H9 (cell line): ENCODE measurements around the gene RGL2. TPM values are rescaled to one million over a fixed set of nuclear protein-coding genes. Genes with fewer than 3 reads are reported as not detected.

Source experiments
- DNase-seq: peaks from one replicate; pipeline ENCODE4 v3.0.0-alpha.2; 2017
- H2AFZ ChIP-seq: one replicate; pipeline ENCODE4 v1.6.1; 2013; ENCODE audit warnings: mild to moderate bottlenecking, low read length, control low read depth, moderate library complexity
- H2AK5ac ChIP-seq: 2 replicates; pipeline ENCODE4 v1.6.1; 2013; ENCODE audit warnings: low read length, control low read depth, mixed read lengths; ENCODE audit not compliant: insufficient read length
- H2BK120ac ChIP-seq: one replicate; pipeline ENCODE4 v1.6.1; 2013; ENCODE audit warnings: low read depth, mild to moderate bottlenecking, low read length, control low read depth, inconsistent platforms; ENCODE audit not compliant: poor library complexity, severe bottlenecking
- H2BK12ac ChIP-seq: 2 replicates; pipeline ENCODE4 v1.6.1; 2013; ENCODE audit warnings: low read length, control low read depth, mixed read lengths, low read depth; ENCODE audit not compliant: insufficient read length
- H2BK15ac ChIP-seq: 2 replicates; pipeline ENCODE4 v1.6.1; 2013; ENCODE audit warnings: low read depth, low read length, control low read depth
- H2BK20ac ChIP-seq: one replicate; pipeline ENCODE4 v1.6.1; 2013; ENCODE audit warnings: low read depth, mild to moderate bottlenecking, low read length, control low read depth, inconsistent platforms; ENCODE audit not compliant: poor library complexity, severe bottlenecking
- H2BK5ac ChIP-seq: 2 replicates; pipeline ENCODE4 v1.6.1; 2013; ENCODE audit warnings: low read length, control low read depth, mixed read lengths; ENCODE audit not compliant: insufficient read length
- H3K14ac ChIP-seq: 2 replicates; pipeline ENCODE4 v1.6.1; 2013; ENCODE audit warnings: low read length, control low read depth; ENCODE audit not compliant: insufficient read depth
- H3K18ac ChIP-seq: 2 replicates; pipeline ENCODE4 v1.6.1; 2013; ENCODE audit warnings: low read depth, mild to moderate bottlenecking, mixed read lengths, low read length, control low read depth; ENCODE audit not compliant: insufficient read length
- H3K23ac ChIP-seq: 2 replicates; pipeline ENCODE4 v1.6.1; 2013; ENCODE audit warnings: low read length, control low read depth, mixed read lengths, low read depth; ENCODE audit not compliant: insufficient read length
- H3K23me2 ChIP-seq: 2 replicates; pipeline ENCODE4 v1.6.1; 2013; ENCODE audit warnings: low read depth, mild to moderate bottlenecking, mixed read lengths, low read length, control low read depth; ENCODE audit not compliant: insufficient read length, poor library complexity, severe bottlenecking
- H3K27ac ChIP-seq: 2 replicates; pipeline ENCODE4 v1.5.1; 2013; ENCODE audit warnings: low read length, control low read depth, mixed read lengths, low read depth; ENCODE audit not compliant: insufficient read length
- H3K27me3 ChIP-seq: 2 replicates; pipeline ENCODE4 v1.6.1; 2013; ENCODE audit warnings: low read length, control low read depth, inconsistent platforms; ENCODE audit not compliant: insufficient read depth
- H3K4ac ChIP-seq: 2 replicates; pipeline ENCODE4 v1.6.1; 2013; ENCODE audit warnings: low read depth, mild to moderate bottlenecking, control low read depth, inconsistent platforms, low read length, moderate library complexity
- H3K4me1 ChIP-seq: 2 replicates; pipeline ENCODE4 v1.6.1; 2013; ENCODE audit warnings: low read length, control low read depth, inconsistent platforms; ENCODE audit not compliant: insufficient read depth
- H3K4me2 ChIP-seq: 2 replicates; pipeline ENCODE4 v1.6.1; 2013; ENCODE audit warnings: low read length, control low read depth, mixed read lengths; ENCODE audit not compliant: insufficient read length, insufficient read depth
- H3K56ac ChIP-seq: 2 replicates; pipeline ENCODE4 v1.6.1; 2013; ENCODE audit warnings: low read depth, mild to moderate bottlenecking, mixed read lengths, low read length, control low read depth; ENCODE audit not compliant: insufficient read length
- H3K79me1 ChIP-seq: 2 replicates; pipeline ENCODE4 v1.6.1; 2013; ENCODE audit warnings: low read depth, mild to moderate bottlenecking, moderate library complexity, low read length, control low read depth, inconsistent platforms; ENCODE audit not compliant: insufficient read depth, poor library complexity, severe bottlenecking
- H3K79me2 ChIP-seq: 2 replicates; pipeline ENCODE4 v1.6.1; 2013; ENCODE audit warnings: low read length, control low read depth, inconsistent platforms; ENCODE audit not compliant: insufficient read depth
- H3K9ac ChIP-seq: 2 replicates; pipeline ENCODE4 v1.6.1; 2013; ENCODE audit warnings: low read length, control low read depth, mixed read lengths; ENCODE audit not compliant: insufficient read length; ENCODE audit errors: extremely low read depth
- H3K9me3 ChIP-seq: one replicate; pipeline ENCODE4 v1.6.1; 2013; ENCODE audit warnings: low read depth, low read length, inconsistent platforms; ENCODE audit not compliant: control insufficient read depth
- H3T11ph ChIP-seq: one replicate; pipeline ENCODE4 v1.6.1; 2013; ENCODE audit warnings: mild to moderate bottlenecking, low read length, control low read depth, inconsistent platforms
- H4K20me1 ChIP-seq: one replicate; pipeline ENCODE4 v1.6.1; 2013; ENCODE audit not compliant: control insufficient read depth, insufficient read length, insufficient read depth
- H4K5ac ChIP-seq: 2 replicates; pipeline ENCODE4 v1.6.1; 2013; ENCODE audit warnings: low read depth, mild to moderate bottlenecking, mixed read lengths, low read length, control low read depth; ENCODE audit not compliant: insufficient read length
- H4K8ac ChIP-seq: replicated peaks from 2 replicates; pipeline ENCODE4 v1.6.1; 2013; ENCODE audit warnings: low read length, control low read depth, mixed read lengths, low read depth; ENCODE audit not compliant: insufficient read length
- H4K91ac ChIP-seq: 2 replicates; pipeline ENCODE4 v1.6.1; 2013; ENCODE audit warnings: low read depth, mild to moderate bottlenecking, moderate library complexity, mixed read lengths, low read length, control low read depth; ENCODE audit not compliant: insufficient read length
- H3K27ac Mint-ChIP-seq, 3 experiments: 2 replicates in 2 of 3; 3 replicates in 1 of 3; pipeline ENCODE4 v1.8.0; 2020 to 2021; ENCODE audit warnings: mixed read lengths in 3 of 3, mild to moderate bottlenecking in 1 of 3, moderate library complexity in 1 of 3
- H3K27me3 Mint-ChIP-seq: 2 replicates; pipeline ENCODE4 v1.8.0; 2021; ENCODE audit warnings: low read depth, mild to moderate bottlenecking, moderate library complexity, mixed read lengths
- H3K36me3 Mint-ChIP-seq, 3 experiments: 2 replicates in 2 of 3; 3 replicates in 1 of 3; pipeline ENCODE4 v1.8.0; 2020 to 2021; ENCODE audit warnings: low read depth in 3 of 3, mixed read lengths in 3 of 3; ENCODE audit not compliant: insufficient read depth in 1 of 3
- H3K4me1 Mint-ChIP-seq, 2 experiments: 2 replicates each; pipeline ENCODE4 v1.8.0; 2020; ENCODE audit warnings: mixed read lengths in 2 of 2
- H3K4me3 Mint-ChIP-seq, 2 experiments: 2 replicates in 1 of 2; 3 replicates in 1 of 2; pipeline ENCODE4 v1.8.0; 2020 to 2021; ENCODE audit warnings: mild to moderate bottlenecking in 2 of 2, mixed read lengths in 2 of 2, moderate library complexity in 1 of 2
- H3K9me3 Mint-ChIP-seq, 2 experiments: 2 replicates in 1 of 2; 3 replicates in 1 of 2; pipeline ENCODE4 v1.8.0; 2020; ENCODE audit warnings: mild to moderate bottlenecking in 2 of 2, mixed read lengths in 2 of 2, moderate library complexity in 1 of 2
- WGBS: extraction: QIAGEN DNeasy Blood & Tissue Kit; methylation state at CpG from one replicate; pipeline ENCODE4 v1.1.7; 2013; ENCODE audit warnings: missing lambda C conversion rate, low lambda C conversion rate, mixed read lengths; ENCODE audit not compliant: insufficient read length; ENCODE audit errors: extremely low coverage; 5-methylcytosine and 5-hydroxymethylcytosine counted together
- total RNA-seq: library from RNA; stranded (reverse); gene quantifications from 2 replicates; pipeline ENCODE4 v1.2.1, GENCODE V29; 2021
- TF ChIP-seq, protein P1 (sequence below): fragments of 200-600 bp; sonication (generic); conservative IDR thresholded peaks from 3 replicates; pipeline ENCODE4 v1.8.0; 2021; ENCODE audit warnings: antibody characterized with exemption, mild to moderate bottlenecking

Gene RGL2
- total RNA-seq, 1 experiment from 2014 or later: 74.3 TPM

GRCh38 chr6:33276864-33277662 lies 21.7 kb downstream of the RGL2 start, which contains the start of gene B3GALT4:
Gene B3GALT4, plus strand, starts transcription at chr6:33277123. Its CDS starts 297 bp downstream, at chr6:33277420.
- no peaks in the 10 kb centered on the region for H3K9me3 Mint-ChIP-seq
- H3K4me1 ChIP-seq: no peaks in the 10 kb centered on the region; the same call in 1 of the 2 replicates
- no peak within 1 kb of the TSS for H2BK5ac ChIP-seq
- no peak within 1 kb of the TSS for H4K5ac ChIP-seq
- peak within 1 kb of the TSS; percentile 21 for H3K9ac ChIP-seq
- H3T11ph ChIP-seq: no peak within 1 kb of the TSS
- H3K4me2 ChIP-seq: peak within 1 kb of the TSS; percentile 85
- no peak within 1 kb of the TSS for H2AFZ ChIP-seq
- no peak within 1 kb of the TSS for H2BK120ac ChIP-seq
- no peaks in the 10 kb centered on the region for H4K20me1 ChIP-seq
- H3K79me2 ChIP-seq: peaks cover 22% of the 10 kb centered on the region; the same call in 1 of the 2 replicates
- H3K18ac ChIP-seq: peak within 1 kb of the TSS; percentile 12
- H2BK12ac ChIP-seq: no peak within 1 kb of the TSS
- no peak within 1 kb of the TSS for H2BK20ac ChIP-seq
- H3K27me3 ChIP-seq: no peaks in the 10 kb centered on the region
- H3K27ac Mint-ChIP-seq: peak within 1 kb of the TSS; percentile 87 to 99 (median 97)
- H3K36me3 Mint-ChIP-seq: peaks cover 41 to 80% (median 60%) of the 10 kb centered on the region in 3 experiments
- no peak within 1 kb of the TSS for H3K4ac ChIP-seq
- no peak within 1 kb of the TSS for H4K8ac ChIP-seq
- no peak within 1 kb of the TSS for H4K91ac ChIP-seq
- peaks cover 39 to 52% of the 10 kb centered on the region in 2 experiments for H3K4me1 Mint-ChIP-seq
- no peak within 1 kb of the TSS for H2AK5ac ChIP-seq
- no CpG with 5 or more reads among the region's 80 CpGs for WGBS
- H3K23me2 ChIP-seq: peaks cover 13% of the 10 kb centered on the region
- peak; percentile 96 for DNase-seq
- H2BK15ac ChIP-seq: no peak within 1 kb of the TSS
- H3K14ac ChIP-seq: peak within 1 kb of the TSS; percentile 23
- H3K9me3 ChIP-seq: no peaks in the 10 kb centered on the region
- peak within 1 kb of the TSS; percentile 89 to 94 for H3K4me3 Mint-ChIP-seq
- no peak within 1 kb of the TSS for H3K23ac ChIP-seq
- H3K56ac ChIP-seq: no peak within 1 kb of the TSS
- no peak within 1 kb of the TSS for H3K27ac ChIP-seq
- no peaks in the 10 kb centered on the region for H3K79me1 ChIP-seq
- TF ChIP-seq, protein P1, sequence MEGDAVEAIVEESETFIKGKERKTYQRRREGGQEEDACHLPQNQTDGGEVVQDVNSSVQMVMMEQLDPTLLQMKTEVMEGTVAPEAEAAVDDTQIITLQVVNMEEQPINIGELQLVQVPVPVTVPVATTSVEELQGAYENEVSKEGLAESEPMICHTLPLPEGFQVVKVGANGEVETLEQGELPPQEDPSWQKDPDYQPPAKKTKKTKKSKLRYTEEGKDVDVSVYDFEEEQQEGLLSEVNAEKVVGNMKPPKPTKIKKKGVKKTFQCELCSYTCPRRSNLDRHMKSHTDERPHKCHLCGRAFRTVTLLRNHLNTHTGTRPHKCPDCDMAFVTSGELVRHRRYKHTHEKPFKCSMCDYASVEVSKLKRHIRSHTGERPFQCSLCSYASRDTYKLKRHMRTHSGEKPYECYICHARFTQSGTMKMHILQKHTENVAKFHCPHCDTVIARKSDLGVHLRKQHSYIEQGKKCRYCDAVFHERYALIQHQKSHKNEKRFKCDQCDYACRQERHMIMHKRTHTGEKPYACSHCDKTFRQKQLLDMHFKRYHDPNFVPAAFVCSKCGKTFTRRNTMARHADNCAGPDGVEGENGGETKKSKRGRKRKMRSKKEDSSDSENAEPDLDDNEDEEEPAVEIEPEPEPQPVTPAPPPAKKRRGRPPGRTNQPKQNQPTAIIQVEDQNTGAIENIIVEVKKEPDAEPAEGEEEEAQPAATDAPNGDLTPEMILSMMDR: peak; percentile 66
- no peaks in the 10 kb centered on the region; the same call in 1 of the 2 replicates for H3K27me3 Mint-ChIP-seq
